ENCODE measurements around the gene CELA2B.
"Not testable (repeated sequence)": the region's sequence is repeated elsewhere in the genome, so short reads cannot be mapped to it uniquely, and the experiment has no call there.

Gene CELA2B

DNA sequence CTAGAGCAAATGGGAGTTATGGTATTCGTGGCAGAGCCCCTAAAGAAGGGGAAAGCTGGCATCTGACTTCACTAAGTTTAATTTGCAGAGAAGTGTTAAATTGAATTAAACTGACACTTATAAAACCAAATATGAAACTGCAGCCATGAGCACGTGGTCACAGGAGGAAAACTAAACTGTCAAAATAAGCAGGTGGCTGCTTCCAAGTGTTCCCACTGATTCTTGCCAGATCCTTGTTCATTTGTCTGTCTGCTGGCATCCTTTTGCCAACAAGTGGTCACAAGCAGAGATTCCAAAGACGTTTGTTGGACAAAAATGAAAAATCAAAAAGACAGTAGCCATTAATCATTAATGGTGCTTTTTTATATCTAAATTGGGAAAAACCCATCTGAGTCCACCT, 6.5 kb upstream of the CELA2B start:
- no peak for DNase-seq

DNA sequence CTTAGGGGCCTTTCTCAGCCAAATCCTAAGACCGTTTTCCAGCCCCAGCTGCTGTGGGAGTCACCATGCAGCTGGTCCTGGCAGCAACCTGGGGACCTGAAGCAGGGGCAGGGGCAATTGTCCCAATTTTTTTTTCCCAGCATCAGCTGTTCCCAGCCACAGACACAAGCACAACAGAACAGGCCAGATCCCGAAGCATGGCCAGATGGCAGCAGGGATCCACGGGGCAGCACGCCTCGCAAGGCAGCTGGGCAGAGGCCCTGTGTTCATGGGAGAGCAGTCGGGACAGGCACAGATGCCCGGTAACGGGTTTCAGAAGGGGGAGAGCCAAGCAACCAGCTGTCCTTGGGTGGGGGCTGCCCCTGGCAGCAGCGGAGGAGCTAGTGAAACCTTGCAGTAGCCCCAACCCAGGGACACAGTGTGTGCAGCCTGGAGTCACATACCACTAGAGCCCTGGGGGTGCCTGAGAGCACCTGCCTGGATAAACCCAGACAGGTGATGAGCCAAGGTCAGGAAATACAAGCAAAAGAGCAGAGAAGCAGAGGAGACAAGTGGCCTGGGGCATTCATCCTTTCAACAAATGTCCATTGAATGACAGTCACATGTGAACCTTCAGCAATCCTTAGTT, 6.0 kb upstream of the CELA2B start:
- DNase-seq, result not testable (repeated sequence)

DNA sequence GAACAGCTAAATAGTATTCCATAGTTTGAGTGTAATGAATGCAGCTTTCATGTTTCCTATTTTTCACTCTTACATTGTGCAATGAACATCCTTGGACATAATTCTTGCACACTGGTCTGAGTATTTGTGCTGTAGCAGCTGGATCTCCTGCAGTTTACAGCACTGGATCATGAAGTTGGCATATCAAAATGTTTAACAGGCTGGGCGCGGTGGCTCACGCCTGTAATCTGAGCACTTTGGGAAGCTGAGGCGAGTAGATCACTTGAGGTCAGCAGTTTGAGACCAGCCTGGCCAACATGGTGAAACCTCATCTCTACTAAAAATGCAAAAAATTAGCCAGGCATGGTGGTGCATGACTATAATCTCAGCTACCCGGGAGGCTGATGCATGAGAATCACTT, 4.8 kb upstream of the CELA2B start:
- not testable (repeated sequence) for DNase-seq

DNA sequence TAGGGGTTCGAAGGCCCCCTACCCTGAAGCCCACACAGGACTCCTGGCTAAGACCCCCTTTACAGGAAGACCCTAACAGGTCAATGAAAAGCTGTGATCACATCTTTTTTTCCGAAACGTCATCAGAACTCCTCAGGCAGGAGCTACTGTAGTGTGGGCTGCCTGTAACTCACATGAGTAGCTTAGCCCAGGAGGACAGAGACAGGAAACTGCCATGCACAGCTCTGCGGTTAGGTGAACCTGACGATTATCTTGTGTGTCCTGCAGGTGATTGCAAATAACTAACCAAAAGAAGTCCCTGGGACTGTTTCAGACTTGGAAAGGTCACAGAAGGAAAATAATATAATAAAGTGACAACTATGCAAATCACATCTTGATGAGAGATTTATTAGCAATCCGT, 4.2 kb upstream of the CELA2B start:
- DNase-seq, result not testable (repeated sequence)

DNA sequence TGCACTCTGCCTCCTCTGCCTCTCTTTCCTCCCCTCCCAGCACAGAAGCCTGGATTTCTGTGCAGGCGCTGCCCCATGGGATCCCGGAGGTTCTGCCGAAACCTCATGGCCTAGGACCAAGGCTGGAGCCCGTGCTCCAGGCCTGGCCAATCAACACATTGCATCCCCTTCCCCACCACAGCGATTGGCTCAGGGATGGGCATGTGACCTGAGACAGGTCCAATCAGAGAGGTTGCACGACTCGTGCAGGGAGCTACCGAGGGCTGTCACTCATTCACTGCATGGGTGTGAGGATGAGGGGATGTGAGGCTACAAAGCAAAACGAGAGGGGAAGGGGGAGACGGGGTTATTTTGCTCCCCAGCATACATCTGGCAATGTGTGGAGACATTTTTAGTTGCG, 3.3 kb upstream of the CELA2B start:
- DNase-seq, result no peak

DNA sequence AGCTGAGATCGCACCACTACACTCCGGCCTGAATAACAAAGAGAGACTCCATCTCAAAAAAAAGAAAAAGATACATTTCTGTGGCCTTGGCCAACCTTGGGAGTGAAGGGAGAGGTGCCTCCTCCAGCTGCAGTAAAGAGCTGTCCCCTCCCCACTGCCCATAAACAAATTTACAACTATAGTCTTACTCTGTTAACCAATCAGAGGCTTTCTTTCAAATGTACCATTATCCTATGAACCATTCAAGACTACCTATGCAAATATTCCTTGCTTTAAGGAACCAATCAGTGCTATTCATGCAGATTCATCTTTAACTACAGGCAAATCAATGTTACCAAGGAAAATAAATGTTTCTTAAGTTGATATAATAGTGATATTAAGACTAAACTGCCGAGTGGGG, 1.0 kb downstream of the CELA2B start:
- DNase-seq, result no peak

DNA sequence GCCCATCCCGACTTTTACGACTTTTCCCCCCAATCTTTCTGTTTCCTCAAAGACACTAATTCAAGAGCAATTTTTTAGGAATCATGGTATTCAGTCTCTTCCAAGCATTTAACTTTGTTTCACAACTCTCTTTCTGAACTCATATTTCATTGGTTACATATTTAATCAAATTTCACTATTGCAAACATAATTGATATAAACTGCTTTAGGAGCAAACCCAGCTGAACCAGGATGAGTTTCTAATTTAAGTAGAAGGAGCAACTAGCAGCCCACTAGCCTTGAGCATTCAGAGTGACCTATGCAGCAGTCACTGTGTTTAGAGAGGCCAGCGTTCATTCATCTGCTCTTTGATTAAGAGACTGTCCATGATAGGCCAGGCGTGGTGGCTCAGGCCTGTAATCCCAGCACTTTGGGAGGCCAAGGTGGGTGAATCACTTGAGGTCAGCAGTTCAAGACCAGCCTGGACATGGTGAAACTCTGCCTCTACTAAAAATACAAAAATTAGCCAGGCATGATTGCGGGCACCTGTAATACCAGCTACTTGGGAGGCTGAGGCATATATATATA, 1.8 kb downstream of the CELA2B start:
- no peak for DNase-seq

DNA sequence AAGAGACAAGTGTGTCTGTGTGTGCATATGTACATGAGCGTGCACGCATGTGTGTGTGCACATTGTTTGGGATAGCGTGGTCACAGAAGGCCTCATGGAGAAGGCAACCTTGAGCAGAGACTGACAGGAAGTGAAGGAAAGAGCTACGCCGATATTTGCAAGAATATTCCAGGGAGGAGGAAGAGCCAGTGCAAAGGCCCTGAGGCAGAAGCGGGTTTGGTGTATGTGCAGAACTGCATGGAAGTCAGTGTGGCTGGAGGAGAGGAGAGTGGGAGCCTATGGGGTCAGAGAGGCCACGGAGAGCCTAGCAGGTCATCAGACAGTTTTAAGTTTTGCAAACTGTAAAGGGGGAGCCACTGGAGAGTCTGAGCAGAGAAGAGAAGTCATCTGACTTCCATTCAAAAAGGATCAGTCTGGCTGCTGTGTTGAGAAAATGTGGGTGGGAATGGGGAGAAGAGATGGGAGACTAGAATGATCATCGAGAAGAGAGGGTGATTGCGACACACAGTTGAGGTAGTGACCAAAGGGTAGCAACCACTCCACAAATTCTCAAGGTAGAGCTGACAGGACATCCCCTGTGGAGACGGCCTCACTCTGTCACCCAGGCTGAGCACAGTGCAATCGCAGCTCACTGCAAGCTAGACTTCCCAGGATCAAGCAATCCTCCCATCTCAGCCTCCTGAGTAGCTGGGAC, 3.9 kb downstream of the CELA2B start:
- no peak for DNase-seq

DNA sequence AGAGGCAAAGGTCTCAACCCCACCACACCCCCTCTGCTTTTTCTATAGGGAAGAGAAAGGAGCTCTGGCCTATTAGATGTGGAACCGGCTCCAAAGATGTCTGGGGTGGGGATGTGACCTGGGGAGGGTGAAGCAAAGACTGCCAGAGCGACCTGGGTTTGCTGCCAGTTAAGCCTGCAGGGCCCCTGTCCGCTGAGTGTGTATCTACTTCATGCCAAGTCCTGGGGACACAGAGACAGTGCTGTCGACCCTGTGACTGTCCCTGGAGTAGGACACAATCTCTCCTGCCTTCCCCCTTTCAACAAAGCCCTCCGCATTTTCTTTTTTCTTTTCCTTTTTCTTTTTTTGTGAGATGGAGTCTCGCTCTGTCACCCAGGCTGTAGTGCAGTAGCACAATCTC, 6.6 kb downstream of the CELA2B start:
- DNase-seq, result not testable (repeated sequence)

DNA sequence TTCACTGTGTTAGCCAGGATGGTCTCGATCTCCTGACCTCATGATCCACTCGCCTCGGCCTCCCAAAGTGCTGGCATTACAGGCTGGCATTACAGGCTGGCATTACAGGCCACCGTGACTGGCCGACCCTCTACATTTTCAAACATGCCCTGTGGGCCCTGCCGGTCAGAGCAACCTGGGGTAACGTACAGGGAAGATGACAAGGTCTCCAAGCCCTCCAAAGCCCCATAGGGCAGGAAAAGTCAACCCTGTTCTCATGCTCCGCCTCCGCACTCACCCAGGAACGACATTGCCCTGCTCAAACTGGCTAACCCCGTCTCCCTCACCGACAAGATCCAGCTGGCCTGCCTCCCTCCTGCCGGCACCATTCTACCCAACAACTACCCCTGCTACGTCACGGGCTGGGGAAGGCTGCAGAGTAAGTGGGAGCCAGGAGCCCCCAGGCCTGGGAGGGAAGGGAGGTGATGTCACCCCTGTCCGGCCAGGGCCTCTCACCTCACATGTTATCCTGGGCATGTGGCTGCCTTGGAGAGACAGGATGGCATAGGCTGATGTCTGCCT, 7.2 kb downstream of the CELA2B start:
- not testable (repeated sequence) for DNase-seq

DNA sequence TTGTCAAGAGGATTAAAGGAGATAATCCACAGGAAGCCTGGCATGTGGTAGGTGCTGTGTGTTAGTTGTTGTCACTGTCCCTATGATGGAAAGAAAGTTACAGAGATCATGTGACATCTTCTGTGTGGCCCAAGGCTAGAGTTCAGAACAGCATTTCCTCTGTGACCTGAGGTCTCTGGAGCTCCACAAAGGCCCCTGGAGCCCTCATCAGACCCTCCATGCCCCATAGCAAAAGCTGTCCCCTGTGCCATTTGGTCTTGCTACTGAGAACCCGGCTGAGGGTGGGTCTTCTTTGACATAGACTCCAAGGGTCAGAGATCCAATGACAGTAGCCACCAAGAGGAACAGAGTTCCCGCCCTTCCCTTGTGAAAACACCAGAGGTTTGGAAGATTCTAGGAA, 8.1 kb downstream of the CELA2B start:
- no peak for DNase-seq

DNA sequence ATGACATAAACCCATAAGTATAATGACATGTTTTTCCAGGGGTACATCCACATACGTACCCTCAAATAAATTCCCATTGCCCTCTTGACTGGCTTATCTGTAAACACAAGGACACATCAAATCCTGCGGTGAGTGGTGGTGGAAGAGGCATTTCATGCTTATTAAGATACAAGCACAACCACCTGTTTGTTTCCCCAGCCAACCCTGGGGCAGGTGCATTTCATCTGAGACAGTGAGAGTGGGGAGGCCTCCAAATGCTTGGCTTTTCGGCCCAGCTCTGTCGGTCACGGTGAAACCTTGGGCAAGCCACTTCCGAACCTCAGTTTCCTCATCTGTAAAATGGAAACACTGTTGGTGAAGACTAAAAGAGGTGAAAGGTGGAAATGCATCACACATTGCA, 8.5 kb downstream of the CELA2B start:
- DNase-seq, result not testable (repeated sequence)

DNA sequence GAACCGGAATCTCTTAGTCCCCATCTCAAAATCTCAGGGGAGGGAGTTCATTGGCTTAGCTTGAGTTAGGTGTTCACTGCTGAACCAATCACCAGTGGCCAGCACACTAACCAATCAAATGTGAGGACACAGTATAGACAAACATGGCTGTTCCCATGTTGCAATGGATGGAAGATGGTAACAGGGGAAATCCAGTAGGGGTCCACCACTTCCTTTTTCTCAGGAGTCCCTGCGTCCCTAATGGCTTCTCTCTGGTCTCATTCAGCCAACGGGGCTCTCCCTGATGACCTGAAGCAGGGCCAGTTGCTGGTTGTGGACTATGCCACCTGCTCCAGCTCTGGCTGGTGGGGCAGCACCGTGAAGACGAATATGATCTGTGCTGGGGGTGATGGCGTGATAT, 9.7 kb downstream of the CELA2B start:
- DNase-seq, result no peak

DNA sequence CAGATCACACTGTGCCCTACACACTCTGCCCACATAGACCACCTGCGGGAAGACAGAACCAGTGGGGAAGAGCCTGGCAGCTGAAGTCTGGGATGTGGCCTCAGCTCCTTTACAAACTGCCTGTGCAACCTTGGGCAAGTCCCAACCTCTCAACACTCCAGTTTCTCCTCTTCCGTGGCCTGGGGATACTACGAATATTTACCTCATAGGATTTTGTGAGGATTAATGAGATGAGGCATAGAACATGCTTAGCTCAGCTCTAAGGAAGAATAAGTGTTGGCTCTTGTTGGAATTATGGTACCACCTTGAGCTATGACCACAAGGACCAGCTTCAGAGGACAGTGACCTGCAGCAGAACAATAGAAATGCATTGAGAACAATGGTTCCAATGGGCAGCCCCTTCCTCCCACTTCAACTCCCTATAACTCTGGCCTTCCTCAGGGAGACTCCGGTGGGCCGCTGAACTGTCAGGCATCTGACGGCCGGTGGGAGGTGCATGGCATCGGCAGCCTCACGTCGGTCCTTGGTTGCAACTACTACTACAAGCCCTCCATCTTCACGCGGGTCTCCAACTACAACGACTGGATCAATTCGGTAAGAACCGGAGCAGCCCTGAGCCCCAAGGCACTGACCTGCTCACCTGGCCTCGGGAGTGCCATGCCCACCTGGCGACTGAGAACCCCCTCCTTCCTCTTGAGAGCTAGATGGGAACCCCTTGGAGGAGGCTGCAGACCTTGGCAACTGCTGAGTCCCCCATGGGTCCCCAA, 11.1 kb downstream of the CELA2B start:
- not testable (repeated sequence) for DNase-seq

DNA sequence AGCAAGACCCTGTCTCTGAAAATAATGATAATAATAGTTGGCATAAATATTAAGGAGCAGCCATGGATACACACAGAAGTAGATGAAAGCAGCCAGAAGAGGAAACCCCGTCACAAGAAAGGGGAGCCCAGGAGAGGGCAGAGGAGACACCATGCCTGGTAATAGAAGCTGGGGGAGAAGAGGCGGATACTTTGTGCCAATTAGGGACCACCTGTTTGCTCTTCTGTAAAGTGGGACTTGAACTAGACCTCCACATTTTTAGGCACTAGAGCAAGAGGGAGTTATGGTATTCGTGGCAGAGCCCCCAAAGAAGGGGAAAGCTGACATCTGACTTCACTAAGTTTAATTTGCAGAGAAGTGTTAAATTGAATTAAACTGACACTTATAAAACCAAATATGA, 12.5 kb downstream of the CELA2B start:
- DNase-seq, result no peak

DNA sequence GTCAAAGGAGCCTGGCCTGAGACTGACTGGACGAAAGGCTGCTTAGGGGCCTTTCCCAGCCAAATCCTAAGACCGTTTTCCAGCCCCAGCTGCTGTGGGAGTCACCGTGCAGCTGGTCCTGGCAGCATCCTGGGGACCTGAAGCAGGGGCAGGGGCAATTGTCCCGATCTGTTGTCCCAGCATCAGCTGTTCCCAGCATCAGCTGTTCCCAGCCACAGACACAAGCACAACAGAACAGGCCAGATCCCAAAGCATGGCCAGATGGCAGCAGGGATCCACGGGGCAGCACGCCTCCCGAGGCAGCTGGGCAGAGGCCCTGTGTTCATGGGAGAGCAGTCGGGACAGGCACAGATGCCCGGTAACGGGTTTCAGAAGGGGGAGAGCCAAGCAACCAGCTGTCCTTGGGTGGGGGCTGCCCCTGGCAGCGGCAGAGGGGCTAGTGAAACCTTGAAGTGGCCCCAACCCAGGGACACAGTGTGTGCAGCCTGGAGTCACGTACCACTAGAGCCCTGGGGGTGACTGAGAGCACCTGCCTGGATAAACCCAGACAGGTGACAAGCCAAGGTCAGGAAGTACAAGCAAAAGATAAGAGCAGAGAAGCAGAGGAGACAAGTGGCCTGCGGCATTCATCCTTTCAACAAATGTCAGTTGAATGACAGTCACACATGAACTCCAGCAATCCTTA, 13.3 kb downstream of the CELA2B start:
- no peak for DNase-seq

DNA sequence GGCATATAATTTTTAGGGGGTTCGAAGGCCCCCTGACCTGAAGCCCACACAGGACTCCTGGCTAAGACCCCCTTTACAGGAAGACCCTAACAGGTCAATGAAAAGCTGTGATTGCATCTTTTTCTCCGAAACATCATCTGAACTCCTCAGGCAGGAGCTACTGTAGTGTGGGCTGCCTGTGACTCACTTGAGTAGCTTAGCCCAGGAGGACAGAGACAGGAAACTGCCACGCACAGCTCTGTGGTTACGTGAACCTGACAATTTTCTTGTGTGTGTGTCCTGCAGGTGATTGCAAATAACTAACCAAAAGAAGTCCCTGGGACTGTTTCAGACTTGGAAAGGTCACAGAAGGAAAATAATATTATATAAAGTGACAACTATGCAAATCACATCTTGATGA, 15.1 kb downstream of the CELA2B start:
- DNase-seq, result not testable (repeated sequence)

DNA sequence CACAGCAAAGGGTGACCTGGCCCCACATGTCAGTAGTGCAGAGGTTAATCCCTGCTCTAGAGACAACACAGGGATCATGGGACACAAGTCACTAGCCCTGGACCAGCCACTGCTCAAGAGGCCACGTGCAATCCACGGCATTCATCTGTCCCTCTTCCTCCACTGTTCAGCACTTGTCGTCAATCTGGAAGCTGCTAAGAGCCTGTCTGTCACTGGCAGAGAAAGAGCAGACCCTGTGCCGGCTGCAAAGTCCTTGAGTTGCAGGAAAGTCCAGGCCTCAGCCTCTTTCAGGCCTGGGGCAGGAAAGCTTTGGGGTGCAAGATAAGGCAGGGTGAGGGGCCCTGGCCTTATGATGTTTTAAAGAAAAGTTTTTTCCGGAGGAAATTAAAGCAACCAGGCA, 16.7 kb downstream of the CELA2B start:
- DNase-seq, result no peak

DNA sequence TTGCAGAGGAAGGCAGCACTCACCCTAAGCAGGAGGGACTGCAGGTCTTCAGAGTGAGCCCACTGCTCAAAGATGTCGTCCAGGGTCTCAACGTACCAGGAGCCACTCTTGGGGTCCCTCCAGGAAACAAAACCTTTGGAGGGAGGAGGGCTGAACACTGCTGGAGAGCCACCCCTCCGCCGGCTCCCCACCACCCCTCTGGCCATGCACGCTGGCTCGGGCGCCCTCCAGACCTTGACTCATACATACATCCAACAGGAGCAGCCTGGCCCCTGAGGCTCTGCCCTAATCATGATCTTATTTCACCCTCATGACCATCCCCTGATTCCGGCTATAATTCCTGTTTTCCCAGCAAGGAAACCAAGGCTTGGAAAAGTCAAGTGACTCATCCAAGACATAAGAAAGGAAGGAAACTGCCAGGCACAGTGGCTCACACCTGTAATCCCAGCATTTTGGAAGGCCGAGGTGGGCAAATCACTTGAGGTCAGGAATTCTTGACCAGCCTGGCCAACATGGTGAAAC, 18.0 kb downstream of the CELA2B start:
- DNase-seq, result no peak

DNA sequence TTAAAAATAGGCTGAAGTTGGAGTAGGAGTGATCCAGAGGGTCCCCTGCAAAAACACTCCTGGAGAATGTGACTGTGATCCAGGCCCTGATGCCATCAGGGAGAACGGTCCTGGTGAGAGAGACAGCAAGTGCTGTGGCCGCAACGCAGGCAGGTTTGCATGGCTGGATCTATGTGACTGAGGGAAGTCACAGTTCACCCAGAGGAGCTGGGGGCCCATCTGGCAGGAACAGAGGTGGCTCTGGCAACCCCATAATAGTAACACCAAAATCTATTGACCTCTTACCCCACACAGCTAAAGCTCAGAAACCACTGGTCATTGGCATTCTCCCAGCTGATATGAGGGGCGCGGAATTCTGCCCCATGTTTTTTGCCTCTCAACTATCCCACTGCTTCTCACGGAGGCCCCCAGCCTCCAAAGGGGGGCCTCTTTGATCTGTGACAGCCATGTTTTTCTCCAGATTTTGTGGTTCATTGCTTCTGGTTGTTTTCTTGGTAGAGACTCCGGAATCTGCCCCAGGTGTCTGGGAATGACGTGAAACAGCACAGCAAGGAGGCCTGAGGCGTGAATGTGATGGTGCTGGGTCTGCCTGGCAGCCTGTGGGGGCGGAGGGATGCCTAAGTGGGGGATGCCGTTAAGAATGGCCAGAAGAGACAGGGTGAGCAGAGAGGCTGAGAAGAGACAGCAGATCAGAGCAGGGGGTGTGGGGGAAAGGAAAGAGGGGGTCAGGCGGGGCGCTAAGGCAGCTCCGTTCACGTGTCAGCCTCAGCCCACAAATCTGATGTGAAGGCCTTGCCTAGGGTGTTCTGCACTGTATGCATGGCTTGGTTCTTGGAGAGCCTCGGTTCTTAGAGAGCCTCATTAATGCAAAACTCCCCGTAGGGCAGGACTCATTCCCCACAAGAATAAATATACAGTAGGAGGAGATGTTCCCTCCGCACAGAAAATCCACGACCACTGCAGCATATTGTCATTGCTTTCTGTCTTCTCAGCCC, 24.6 kb downstream of the CELA2B start:
- DNase-seq, result no peak
